Natural killer cell (primary cell): ENCODE results near the gene SIK3. TPM values are rescaled to one million over a fixed set of nuclear protein-coding genes. Genes with fewer than 3 reads are reported as not detected.

Experiments used
- ATAC-seq, 3 donors: fragments of 150-1000 bp in 2 of 3; fragments of 200-7000 bp in 1 of 3; cut with Tn5 transposase; 1 replicate in 1 of 3; 2 replicates in 2 of 3; pipeline ENCODE4 v1.10.0; 2021; ENCODE audit warnings: mild to moderate bottlenecking in 2 of 3, moderate library complexity in 2 of 3
- DNase-seq, 2 donors: peaks; one replicate each; pipeline versions ENCODE4 v3.0.0 to v3.0.0-alpha.2; 2013 to 2021; ENCODE audit warnings: mixed read lengths in 1 of 2
- H3K27ac ChIP-seq: one replicate; pipeline ENCODE4 v1.5.1; 2013; ENCODE audit warnings: mild to moderate bottlenecking, low read length
- H3K27me3 ChIP-seq: one replicate; pipeline ENCODE4 v1.6.1; 2013; ENCODE audit warnings: low read length; ENCODE audit not compliant: control insufficient read depth, insufficient read depth
- H3K36me3 ChIP-seq: one replicate; pipeline ENCODE4 v1.6.1; 2013; ENCODE audit warnings: low read length; ENCODE audit not compliant: control insufficient read depth, insufficient read depth
- H3K4me1 ChIP-seq: one replicate; pipeline ENCODE4 v1.6.1; 2013; ENCODE audit warnings: low read length; ENCODE audit not compliant: control insufficient read depth, insufficient read depth
- H3K4me3 ChIP-seq: one replicate; pipeline ENCODE4 v1.5.1; 2013; ENCODE audit warnings: low read length
- H3K9me3 ChIP-seq: one replicate; pipeline ENCODE4 v1.6.1; 2013; ENCODE audit warnings: low read length; ENCODE audit not compliant: control insufficient read depth, insufficient read depth
- H3K27ac Mint-ChIP-seq, 2 donors: one replicate each; pipeline ENCODE4 v1.8.0; 2022; ENCODE audit warnings: mild to moderate bottlenecking in 2 of 2, mixed read lengths in 2 of 2, moderate library complexity in 1 of 2
- H3K27me3 Mint-ChIP-seq, 2 donors: one replicate each; pipeline ENCODE4 v1.8.0; 2022; ENCODE audit warnings: low read depth in 2 of 2, mixed read lengths in 2 of 2
- H3K36me3 Mint-ChIP-seq: one replicate; pipeline ENCODE4 v1.8.0; 2022; ENCODE audit warnings: mixed read lengths
- H3K4me1 Mint-ChIP-seq, 2 donors: one replicate each; pipeline ENCODE4 v1.8.0; 2022; ENCODE audit warnings: mixed read lengths in 2 of 2
- H3K4me3 Mint-ChIP-seq: one replicate; pipeline ENCODE4 v1.8.0; 2022; ENCODE audit warnings: mild to moderate bottlenecking, moderate library complexity, mixed read lengths
- H3K9me3 Mint-ChIP-seq, 2 donors: one replicate each; pipeline ENCODE4 v1.8.0; 2022; ENCODE audit warnings: mixed read lengths in 2 of 2
- WGBS: methylation state at CpG from one replicate; pipeline ENCODE4 v1.1.7; 2013; ENCODE audit warnings: missing lambda C conversion rate; ENCODE audit not compliant: insufficient coverage; 5-methylcytosine and 5-hydroxymethylcytosine counted together
- intact Hi-C: fragments of 100-400 bp; cut with micrococcal nuclease; formaldehyde crosslinking; loops from one replicate; pipeline ENCODE4 v1.14.2; 2022
- total RNA-seq, 4 donors: library from RNA; stranded (reverse); fragments of 120-200 nt in 1 of 4; gene quantifications; one replicate each; pipeline versions ENCODE4 v1.2.3 to v1.2.4, GENCODE V29; 2013 to 2022
- TF ChIP-seq, protein P1 (sequence below): fragments of 200-600 bp; IDR thresholded peaks from one replicate; pipeline ENCODE4 v1.8.0; 2022; ENCODE audit warnings: antibody characterized with exemption

The SIK3 gene
- total RNA-seq, 3 donors from 2014 or later (not counting 1 experiment from before 2014, with no cell fraction given), result 71.6 to 120 (median 119) TPM

DNA sequence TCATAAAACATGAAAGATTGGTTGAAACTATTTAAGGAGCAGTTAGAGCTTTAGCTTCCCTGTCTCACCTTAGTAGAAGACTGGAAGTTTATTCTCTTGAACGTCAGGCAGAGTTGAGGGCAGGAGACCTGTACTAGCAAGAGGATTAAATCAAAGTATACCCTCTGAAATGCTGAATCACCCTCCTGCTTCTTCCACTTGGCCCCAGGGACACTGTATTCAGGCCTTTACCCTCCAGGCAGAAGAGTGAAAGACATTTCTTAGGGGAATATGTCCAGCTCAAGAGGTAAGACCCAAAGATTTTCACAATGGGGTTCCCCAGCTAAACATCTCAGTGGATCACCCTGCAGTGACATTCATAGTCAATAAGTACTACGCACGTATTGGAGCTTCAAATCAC is 287.0 kb downstream of the SIK3 start:
- H3K27me3 Mint-ChIP-seq, result peaks cover 0 to 5% of the 10 kb centered on the region in 2 donors
- no peak for ATAC-seq
- intact Hi-C loops, result no loop called here
- H3K9me3 ChIP-seq, result no peaks in the 10 kb centered on the region
- no peaks in the 10 kb centered on the region for H3K4me1 Mint-ChIP-seq
- H3K27me3 ChIP-seq, result no peaks in the 10 kb centered on the region
- H3K27ac ChIP-seq, result no peak overlapping the region
- no peaks in the 10 kb centered on the region for H3K9me3 Mint-ChIP-seq
- no peaks in the 10 kb centered on the region for H3K4me1 ChIP-seq
- H3K36me3 ChIP-seq, result no peaks in the 10 kb centered on the region
- no peak overlapping the region for H3K4me3 ChIP-seq
- no peak overlapping the region for H3K27ac Mint-ChIP-seq
- TF ChIP-seq, protein P1, sequence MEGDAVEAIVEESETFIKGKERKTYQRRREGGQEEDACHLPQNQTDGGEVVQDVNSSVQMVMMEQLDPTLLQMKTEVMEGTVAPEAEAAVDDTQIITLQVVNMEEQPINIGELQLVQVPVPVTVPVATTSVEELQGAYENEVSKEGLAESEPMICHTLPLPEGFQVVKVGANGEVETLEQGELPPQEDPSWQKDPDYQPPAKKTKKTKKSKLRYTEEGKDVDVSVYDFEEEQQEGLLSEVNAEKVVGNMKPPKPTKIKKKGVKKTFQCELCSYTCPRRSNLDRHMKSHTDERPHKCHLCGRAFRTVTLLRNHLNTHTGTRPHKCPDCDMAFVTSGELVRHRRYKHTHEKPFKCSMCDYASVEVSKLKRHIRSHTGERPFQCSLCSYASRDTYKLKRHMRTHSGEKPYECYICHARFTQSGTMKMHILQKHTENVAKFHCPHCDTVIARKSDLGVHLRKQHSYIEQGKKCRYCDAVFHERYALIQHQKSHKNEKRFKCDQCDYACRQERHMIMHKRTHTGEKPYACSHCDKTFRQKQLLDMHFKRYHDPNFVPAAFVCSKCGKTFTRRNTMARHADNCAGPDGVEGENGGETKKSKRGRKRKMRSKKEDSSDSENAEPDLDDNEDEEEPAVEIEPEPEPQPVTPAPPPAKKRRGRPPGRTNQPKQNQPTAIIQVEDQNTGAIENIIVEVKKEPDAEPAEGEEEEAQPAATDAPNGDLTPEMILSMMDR, result no peak
- DNase-seq, result no peak
- no peaks in the 10 kb centered on the region for H3K36me3 Mint-ChIP-seq
- no peak overlapping the region for H3K4me3 Mint-ChIP-seq
- WGBS, result 80% methylated on average over 3 of the region's 3 CpGs

DNA sequence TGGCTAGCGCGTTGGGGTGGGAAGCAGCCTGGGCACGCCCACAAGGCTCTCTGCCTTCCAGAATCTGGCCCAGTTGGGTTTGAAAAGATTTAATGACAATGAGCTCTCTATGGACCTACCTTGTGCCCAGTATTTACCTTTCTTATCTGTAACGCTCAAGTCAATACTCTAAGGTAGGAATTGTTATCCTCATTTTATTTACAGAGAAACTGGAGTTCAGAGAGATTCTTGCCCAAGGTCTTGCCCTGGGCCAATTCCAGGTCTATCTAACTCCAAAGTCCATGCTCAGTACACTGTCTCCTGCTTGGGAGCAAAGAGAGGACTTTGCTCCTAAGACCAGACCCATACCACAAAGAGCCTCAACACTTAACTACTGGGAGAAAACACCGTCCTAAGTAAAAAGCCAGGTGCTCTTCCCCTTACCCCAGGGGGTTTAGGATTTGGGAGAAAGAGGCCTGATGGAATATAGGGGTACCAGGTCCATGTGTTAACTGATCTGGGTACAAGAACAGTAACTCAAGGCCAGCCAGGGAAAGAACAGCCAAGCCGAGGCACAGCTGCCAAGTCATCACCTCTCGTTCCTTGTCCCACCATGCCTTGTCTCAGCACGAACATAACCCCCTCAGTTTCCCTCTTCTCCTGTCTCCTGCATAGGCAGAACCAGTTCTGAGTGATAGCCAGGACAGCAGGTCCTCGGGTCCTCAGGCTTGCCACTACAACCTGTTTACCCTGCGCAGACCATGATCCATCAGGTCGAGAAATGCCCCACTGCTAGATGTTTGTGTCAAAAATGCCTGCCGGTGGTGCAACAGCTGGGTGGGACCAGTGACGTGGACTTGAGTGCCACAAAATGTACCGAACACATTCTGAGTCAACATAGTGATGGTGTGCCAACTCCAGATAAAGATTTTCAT is 289.7 kb downstream of the SIK3 start:
- WGBS, result 84% methylated on average over 13 of the region's 14 CpGs
- H3K9me3 Mint-ChIP-seq, result no peaks in the 10 kb centered on the region
- Histone ChIP-seq H3K27ac (no peak overlapping the region), H3K4me1 (no peaks in the 10 kb centered on the region), H3K36me3 (no peaks in the 10 kb centered on the region), H3K4me3 (no peak overlapping the region), H3K9me3 (no peaks in the 10 kb centered on the region), H3K27me3 (no peaks in the 10 kb centered on the region)
- intact Hi-C loops, result no loop called here
- peaks cover 0 to 8% of the 10 kb centered on the region in 2 donors for H3K27me3 Mint-ChIP-seq
- no peaks in the 10 kb centered on the region for H3K36me3 Mint-ChIP-seq
- no peak overlapping the region for H3K4me3 Mint-ChIP-seq
- no peak overlapping the region for H3K27ac Mint-ChIP-seq
- H3K4me1 Mint-ChIP-seq, result no peaks in the 10 kb centered on the region
- DNase-seq (no peak), ATAC-seq (no peak)
- TF ChIP-seq, protein P1, result no peak

DNA sequence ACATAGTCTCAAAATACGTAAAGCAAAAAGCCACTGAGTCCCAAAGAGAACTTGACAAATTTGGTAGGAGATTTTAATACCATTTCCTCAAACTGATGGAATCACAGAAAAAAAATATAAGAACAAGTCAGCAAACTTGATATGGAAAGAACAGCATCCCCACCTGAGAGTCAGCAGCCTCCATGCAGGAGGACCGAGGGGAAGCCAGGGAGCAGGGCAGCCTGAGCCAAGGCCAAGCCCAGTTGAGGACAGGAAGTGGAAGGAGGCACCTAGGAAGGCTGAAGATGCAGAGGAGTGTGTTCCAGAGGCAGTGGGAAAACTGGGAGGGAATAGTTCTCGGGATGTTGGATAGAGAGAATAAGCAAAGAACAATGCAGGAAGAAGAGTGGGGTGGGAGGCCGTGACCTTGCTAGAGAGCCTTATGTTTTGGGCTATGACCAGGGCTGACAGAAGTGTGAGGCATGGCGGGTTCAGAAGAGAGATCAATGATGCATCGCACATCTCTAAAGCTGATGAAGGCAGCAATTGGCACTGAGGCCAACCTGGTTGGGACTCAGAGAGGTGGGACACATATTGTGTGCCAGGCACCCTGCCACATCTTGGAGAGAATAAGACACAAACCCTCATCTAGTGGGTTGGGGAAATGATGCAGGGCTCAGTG is 290.5 kb downstream of the SIK3 start:
- Mint-ChIP-seq H3K4me1 (no peaks in the 10 kb centered on the region), H3K27ac (no peak overlapping the region), H3K9me3 (no peaks in the 10 kb centered on the region), H3K27me3 (peaks cover 2 to 8% of the 10 kb centered on the region in 2 donors), H3K36me3 (no peaks in the 10 kb centered on the region), H3K4me3 (no peak overlapping the region)
- H3K27ac ChIP-seq, result no peak overlapping the region
- H3K4me3 ChIP-seq, result no peak overlapping the region
- intact Hi-C loops, result no loop called here
- no peaks in the 10 kb centered on the region for H3K27me3 ChIP-seq
- WGBS, result 97% methylated on average over 6 of the region's 6 CpGs
- no peaks in the 10 kb centered on the region for H3K4me1 ChIP-seq
- ATAC-seq, result no peak
- no peaks in the 10 kb centered on the region for H3K36me3 ChIP-seq
- no peak for DNase-seq
- TF ChIP-seq, protein P1, result no peak
- H3K9me3 ChIP-seq, result no peaks in the 10 kb centered on the region
